Measurements from ENCODE around the gene SLFN13. TPM values are rescaled to one million over a fixed set of nuclear protein-coding genes. Genes with fewer than 3 reads are reported as not detected.

The SLFN13 gene
- total RNA-seq, 1 experiment from 2014 or later: 19.7 TPM

GRCh38 chr17:35448899-35449227 is 297 bp upstream of the SLFN13 start (continued):
- TF ChIP-seq ZNF512 (CRISPR knock-in tag; IDR thresholded peaks at IDR 0.05; ENCODE audit: borderline replicate concordance) (no peak), CREM (CRISPR knock-in tag; IDR thresholded peaks at IDR 0.05) (0 out of 2 replicates have a peak, but pooled peaks have one; percentile 18), ZNF121 (CRISPR knock-in tag; IDR thresholded peaks at IDR 0.05) (peak; percentile 97), E2F4 (CRISPR knock-in tag; IDR thresholded peaks at IDR 0.05; ENCODE audit: borderline replicate concordance, low read depth) (0 out of 2 replicates have a peak, but pooled peaks have one; percentile 68)

GRCh38 chr17:35447499-35447898 is 1.1 kb downstream of the SLFN13 start:
- ATAC-seq: no peak
- Mint-ChIP-seq H3K4me3 (peak overlapping the region; percentile 79), H3K4me1 (peaks cover 26% of the 10 kb centered on the region), H3K36me3 (peaks cover 3% of the 10 kb centered on the region; the same call in 1 of the 2 replicates), H3K27ac (no peak overlapping the region; the same call in 1 of the 2 replicates), H3K9me3 (no peaks in the 10 kb centered on the region), H3K27me3 (ENCODE audit: low read depth) (peaks cover 99% of the 10 kb centered on the region)
- DNase-seq (ENCODE audit: low spot score): no peak
- CTCF ChIA-PET: interaction anchor here (1.8 to 2.3 kb wide), 3 partner anchors 14 to 134 kb away, joined by 13 to 14 read pairs (median 13); partner anchors contain the start of gene SLFN12
- POLR2A ChIA-PET: interaction anchor here (0.7 to 2.9 kb wide), 3 partner anchors 14 to 114 kb away, joined by 3 to 32 read pairs (median 5); partner anchors contain the start of genes SLFN11 and SLFN12
- TF ChIP-seq CBFB (CRISPR knock-in tag; IDR thresholded peaks at IDR 0.05; ENCODE audit: low read depth) (no peak), ZNF512 (CRISPR knock-in tag; IDR thresholded peaks at IDR 0.05; ENCODE audit: borderline replicate concordance) (no peak), OVOL2 (CRISPR knock-in tag; IDR thresholded peaks at IDR 0.05; ENCODE audit: borderline replicate concordance) (no peak), SOX15 (CRISPR knock-in tag; IDR thresholded peaks at IDR 0.05) (no peak), CTCF (IDR thresholded peaks at IDR 0.05) (no peak), FOXK1 (CRISPR knock-in tag; IDR thresholded peaks at IDR 0.05) (no peak), HMGA2 (CRISPR knock-in tag; IDR thresholded peaks at IDR 0.05) (no peak), ERG (CRISPR knock-in tag; IDR thresholded peaks at IDR 0.05) (no peak), AFF4 (CRISPR knock-in tag; IDR thresholded peaks at IDR 0.05; ENCODE audit: borderline replicate concordance) (no peak), ETV6 (CRISPR knock-in tag; IDR thresholded peaks at IDR 0.05) (no peak), ZNF396 (CRISPR knock-in tag; IDR thresholded peaks at IDR 0.05; ENCODE audit: borderline replicate concordance) (no peak), NFE2L1 (CRISPR knock-in tag; IDR thresholded peaks at IDR 0.05) (no peak), NR1H2 (CRISPR knock-in tag; IDR thresholded peaks at IDR 0.05) (no peak), MYBL2 (CRISPR knock-in tag; IDR thresholded peaks at IDR 0.05) (no peak), FOXP4 (CRISPR knock-in tag; IDR thresholded peaks at IDR 0.05) (no peak), ZNF121 (CRISPR knock-in tag; IDR thresholded peaks at IDR 0.05) (no peak), ZNF671 (CRISPR knock-in tag; IDR thresholded peaks at IDR 0.05) (no peak), IRF1 (CRISPR knock-in tag; IDR thresholded peaks at IDR 0.05) (no peak)
